ENCODE data around the gene SORCS1.
"Not testable (repeated sequence)": the region's sequence is repeated elsewhere in the genome, so short reads cannot be mapped to it uniquely, and the experiment has no call there.

SORCS1 gene

DNA sequence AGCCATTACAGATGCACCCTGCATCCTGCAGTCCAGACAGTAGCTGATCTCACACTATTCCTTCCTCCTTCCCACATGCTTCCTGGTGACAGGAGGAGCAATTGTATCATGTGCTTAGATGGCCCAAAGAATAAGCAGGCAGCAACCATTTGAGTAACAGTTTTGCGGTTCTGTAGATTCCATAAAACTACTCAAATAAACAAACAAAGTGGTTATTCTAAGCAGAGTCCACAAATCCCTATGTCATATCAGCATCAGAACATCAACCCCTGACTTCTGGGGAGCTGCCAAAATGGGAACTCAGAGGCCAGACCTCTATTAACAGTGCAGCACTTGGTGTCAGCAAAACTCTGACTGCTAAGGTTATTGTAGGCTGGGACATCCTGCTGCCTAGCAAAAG is 226.0 kb downstream of the SORCS1 start:
- no peak for FAIRE-seq

DNA sequence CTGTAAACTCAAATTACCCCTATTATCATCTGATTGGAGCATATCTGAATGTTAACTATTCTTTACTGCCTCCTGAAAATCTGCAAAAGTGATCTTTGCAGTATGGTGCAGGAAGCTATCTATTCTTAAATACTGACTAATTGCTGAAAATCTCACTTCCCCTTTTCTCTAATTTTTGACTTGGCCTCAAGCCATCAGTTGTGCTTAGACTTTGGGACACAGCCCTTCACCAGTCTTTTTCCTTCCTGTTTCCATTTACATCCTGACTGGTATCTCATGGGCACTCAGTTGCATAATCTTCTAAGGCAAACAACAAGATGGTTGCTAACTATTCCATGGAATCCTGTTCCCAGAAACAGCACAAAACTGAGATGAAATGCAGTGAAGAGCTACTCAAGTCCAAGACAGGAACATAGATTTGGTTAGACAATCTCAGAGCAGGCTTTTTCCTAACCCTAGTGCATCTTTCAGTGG is 228.5 kb downstream of the SORCS1 start:
- no peak for FAIRE-seq

DNA sequence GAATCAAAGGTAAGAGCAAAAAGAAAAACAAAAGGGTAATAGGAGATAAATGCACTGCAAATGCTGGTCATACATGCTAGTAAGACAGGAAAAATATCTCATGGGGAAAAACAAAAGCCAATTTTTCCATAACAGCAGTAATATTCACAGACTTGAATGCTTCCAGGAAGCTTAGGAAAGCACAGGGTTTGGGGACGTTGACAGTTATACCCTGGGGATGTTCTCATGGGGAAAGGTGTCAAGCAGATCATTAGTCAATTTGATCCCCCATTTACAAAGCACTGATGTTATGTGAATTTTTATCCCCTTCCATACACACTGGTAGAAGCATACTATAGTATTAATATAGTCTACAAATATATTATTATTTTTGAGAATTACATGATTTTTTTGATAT is 232.7 kb downstream of the SORCS1 start:
- no peak for FAIRE-seq

DNA sequence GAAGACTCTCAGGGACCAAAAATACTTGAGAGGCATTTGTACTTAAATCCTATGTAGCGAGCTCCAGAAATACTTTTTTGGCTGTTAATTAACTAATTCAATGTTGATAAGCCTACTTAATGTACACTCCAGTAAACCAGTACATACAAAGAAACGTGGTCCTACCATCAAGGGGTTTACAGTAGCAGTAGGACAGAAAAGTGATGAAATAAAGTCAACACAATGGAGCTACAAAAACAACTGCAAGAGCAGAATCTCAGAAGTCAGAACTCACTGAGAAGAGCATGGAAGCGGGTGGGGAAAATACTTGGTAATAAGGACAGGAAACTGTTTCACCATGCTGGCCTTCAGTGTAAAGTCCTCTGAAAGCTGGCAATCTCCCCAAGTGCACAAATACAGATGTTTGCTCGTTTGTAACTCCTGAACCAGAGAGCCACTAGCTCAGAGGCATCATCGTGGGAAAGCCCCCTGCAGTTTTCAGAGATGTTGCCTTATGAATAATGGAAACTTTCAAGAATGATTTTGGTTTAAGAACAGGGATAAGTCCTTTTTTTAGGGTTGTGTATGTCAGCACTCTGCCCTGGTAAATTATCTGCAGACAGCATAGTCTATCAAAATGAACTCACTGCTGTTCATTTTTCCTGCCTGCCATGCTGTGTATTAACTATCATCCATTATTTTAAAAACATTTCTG is 233.2 kb downstream of the SORCS1 start:
- FAIRE-seq = no peak

DNA sequence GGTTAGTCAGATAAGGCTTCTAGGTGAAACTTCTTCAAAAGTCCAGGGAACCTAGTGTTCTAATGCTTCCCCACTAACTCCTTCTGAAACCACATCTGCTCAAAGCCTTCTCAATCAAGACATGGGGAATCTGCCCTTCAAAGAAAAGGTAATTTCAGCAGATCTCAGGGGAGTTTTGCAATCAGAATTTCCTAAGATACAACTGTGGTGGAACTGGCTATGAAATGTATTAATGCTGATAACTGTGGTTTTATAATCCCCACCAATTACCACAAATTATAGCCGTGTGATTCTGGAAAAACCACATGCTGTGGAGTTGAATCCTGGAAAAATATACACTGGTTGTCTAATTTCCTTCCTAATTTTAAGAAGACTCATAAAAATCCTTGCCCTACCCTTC is 233.8 kb downstream of the SORCS1 start:
- FAIRE-seq = no peak

DNA sequence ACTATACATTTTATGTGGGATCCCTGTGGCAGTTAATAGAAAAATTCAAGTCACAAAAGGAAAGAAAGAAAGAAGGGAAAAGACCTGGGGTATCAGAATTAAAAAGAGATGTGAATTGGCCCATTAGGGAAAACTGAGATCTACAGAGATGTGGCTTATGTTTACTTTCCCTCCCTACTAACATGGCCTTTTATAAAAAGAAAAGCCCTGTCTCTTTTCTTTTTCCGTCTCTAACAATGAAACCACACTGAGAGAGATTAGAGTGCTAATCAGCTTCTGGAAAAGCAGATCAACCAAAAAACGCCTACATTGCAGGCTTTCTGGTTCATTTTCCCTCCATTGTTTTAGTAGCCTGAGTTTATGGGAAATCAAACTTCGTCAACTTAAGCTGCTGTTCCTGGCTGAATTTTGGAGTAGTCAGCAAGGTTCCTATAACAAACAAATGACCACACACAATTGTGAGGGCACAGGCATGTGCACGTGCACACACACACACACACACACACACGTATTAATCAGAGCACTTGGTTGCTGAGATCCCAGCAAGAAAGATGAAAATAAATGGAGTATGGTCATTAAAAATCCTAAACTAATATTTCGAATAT is 235.1 kb downstream of the SORCS1 start:
- FAIRE-seq = no peak

DNA sequence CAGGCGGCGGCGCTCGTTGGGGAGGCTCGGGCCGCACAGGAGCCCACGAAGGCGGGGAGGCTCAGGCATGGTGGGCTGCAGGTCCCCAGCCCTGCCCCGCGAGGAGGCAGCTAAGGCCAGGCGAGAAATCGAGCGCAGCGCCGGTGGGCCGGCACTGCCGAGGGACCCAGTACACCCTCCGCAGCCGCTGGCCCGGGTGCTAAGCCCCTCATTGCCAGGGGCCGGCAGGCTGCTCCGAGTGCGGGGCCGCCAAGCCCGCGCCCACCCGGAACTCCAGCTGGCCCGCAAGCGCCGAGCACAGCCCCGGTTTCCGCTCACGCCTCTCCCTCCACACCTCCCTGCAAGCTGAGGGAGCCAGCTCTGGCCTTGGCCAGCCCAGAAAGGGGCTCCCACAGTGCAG is 236.4 kb downstream of the SORCS1 start:
- not testable (repeated sequence) for FAIRE-seq

DNA sequence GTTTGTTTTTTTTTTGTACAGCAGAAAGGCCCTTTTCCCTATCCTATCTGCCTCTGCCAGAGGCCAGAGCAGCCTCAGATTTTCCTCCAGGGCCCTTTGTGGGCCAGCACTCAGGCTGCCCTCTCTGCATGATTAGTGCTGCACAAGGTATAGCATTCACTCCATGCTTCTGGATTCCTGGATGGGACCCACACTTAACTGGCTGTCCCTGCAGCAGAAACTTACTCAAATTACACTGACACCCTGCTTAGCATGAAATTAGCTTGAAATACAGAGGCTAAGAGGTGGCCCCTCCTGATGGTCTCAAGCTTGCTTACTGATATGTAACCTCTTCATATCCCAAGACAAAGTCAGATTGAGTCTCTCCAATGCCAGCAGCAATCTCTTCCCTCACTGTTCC is 239.3 kb downstream of the SORCS1 start:
- FAIRE-seq = no peak

DNA sequence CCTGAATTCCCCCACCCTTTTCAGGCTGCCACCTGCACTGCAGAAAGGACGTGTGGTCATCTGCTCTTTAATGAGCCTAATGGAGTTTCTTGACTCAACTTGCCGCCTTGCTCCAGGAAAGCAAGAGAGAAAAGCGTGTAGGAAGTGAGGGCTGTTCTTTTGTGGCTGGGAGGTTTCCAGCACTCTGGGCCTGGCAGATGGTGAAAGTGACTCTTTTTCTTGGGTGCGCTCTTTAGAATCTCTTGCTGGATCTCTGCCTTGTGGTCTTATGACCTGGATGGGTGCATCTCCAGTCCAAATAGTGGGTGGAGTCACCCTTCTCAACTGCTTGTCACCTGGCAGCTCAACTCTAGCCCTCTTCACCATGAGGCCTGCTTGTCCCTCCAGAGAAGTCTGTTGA is 244.0 kb downstream of the SORCS1 start:
- FAIRE-seq = no peak

DNA sequence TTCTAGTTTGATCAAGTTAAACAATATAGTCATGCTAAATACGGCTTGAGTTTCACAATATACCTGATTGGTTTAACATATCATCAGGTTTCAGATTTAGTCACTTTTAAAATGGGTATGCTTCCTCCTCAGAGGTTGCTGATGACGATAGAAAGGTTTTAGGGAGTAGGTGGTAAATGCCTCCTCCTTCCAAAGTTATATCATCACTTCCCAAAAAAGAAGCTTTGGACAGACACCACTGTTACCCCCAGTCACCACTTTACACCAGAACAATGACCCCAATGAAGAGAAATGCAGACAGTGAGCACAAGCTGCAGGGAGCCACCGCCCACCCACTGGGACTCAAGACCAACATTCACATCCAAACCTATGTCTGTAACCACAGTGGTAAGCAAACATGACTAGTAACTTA is 244.6 kb downstream of the SORCS1 start:
- FAIRE-seq = no peak

DNA sequence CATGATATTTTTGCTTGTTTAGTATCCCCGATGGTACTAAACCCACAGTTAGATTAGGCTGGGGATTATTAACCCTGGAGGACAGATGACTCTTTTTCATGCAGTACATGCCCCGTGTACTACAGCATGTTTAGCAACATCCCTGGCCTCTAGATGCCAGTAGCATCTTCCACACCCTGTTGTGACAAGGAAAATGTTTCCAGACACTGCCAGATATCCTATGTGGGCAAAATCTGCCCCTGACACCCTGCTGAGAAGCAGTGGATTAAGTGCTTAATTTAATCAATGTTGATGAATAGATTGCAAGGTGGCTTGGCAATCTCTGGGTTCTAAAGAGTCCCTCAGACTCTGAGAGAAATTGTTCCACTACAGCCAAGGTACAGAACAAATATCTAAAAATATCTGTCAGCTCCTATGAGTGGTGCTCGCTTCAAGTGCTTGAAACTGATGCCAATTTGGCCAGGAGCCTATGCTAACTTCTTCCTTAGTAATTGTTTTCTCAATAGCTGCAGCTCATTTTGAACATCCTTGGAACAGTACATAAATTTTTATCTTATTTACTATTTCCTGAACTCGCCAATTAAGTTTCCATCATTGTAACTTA is 247.0 kb downstream of the SORCS1 start:
- FAIRE-seq = no peak

DNA sequence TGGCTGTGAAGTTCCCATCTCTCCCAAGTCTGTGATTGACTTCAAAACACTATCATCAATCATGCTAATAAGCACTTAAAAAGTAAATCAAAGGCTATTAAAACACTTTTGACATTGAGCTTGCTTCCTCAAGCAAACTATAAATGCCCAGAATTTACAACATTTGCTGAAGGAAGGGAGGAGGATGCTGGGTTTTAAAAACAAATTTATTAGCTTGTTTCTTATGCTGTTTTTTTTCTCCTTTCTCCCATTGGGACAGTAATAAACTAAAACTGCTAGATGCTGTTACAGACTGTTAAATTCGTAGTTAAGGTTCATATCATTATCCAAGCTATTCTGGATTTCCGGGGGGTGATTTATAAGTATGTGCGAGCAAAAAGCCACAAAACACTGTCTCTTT is 250.5 kb downstream of the SORCS1 start:
- no peak for FAIRE-seq

DNA sequence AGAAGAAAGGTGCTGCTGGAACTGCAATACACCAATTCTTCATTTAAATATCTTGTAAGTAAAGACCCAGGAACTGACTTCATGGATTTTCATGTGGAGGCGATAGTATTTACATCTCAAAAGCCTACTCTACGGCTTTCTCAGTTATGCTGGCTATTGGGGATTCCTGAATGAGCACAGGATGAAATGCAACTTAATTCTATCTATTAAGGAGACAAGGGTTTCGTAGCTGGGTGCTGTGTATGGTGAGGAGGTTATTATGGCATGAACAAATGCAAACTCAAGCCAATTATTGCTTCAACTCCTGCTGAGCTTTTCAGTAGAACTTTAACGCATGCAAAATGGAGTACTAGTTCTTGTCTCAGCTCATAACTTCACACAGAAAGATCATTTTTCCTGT is 251.2 kb downstream of the SORCS1 start:
- FAIRE-seq = no peak

DNA sequence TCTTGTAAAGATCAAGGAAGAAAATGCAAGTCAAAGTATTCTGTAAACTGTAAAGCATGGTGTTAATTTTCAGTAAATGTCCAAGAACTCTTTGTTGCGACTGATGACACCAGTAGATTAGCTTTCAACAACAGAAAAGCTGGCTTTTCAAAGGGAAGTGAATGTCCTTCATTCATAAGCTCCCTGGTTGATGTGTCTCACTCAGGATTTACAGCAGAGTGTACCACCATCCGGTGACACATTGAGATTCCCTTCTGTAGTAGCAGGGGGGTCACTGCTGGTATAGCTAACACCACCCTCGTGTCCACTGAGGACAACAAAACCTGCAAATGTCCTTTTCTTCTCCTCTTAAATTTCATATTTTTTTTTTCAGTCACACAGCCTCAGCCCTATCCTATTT is 253.4 kb downstream of the SORCS1 start:
- no peak for FAIRE-seq

DNA sequence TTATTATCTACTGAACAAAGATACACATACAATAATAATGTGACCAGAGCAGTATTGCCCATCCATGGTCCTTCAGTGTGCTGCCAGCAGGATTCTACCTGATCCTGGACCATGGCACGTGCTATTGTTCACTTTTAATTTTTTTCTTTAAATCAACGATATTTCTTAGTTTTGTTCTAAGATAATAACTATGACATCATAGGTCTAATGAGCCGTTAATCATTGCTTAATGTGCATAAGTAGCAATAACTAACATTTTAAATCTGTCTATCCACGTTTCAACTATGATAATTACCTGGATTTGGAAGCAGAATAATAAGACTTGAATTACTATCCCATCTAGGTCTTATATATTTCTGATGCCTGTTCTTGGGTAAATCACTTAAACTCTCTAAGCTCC is 253.8 kb downstream of the SORCS1 start:
- no peak for FAIRE-seq

DNA sequence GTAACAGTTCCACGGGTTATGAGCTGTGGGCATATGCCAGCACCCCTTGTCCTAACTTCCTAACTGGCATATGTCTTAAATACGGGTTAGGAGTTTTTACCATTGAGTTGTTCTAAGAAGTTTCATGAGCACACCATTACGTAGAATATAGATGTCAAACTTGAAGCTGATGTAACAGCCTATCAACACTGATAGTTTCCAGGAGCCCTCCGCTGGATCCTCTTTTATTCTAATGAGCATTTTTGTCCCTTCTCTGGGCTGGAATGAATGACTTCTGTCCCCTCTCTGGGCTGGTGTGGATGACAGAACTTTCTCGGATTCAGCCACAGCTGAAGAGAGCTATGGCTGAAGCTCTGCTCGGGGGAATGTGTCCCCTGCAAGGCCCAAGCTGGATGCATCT is 256.3 kb downstream of the SORCS1 start:
- FAIRE-seq = no peak

DNA sequence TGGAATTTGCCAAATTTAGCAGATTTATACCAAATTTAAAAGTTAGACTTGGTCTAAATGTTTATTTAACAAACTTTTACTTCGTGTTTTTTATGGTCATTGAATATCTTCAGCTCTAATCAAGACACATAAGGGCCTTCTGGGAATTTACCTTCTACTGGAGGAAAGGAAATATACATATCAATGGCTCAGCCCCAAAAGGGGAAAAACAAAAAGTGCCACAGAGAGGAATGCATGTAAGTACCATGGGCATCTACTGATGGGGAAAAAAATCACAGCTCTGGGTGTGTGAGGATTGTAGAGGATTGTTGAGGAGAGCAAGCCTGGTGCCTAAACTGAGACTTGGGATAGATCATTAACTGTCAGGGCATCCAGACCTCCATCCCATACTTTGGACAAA is 260.3 kb downstream of the SORCS1 start:
- FAIRE-seq = no peak

DNA sequence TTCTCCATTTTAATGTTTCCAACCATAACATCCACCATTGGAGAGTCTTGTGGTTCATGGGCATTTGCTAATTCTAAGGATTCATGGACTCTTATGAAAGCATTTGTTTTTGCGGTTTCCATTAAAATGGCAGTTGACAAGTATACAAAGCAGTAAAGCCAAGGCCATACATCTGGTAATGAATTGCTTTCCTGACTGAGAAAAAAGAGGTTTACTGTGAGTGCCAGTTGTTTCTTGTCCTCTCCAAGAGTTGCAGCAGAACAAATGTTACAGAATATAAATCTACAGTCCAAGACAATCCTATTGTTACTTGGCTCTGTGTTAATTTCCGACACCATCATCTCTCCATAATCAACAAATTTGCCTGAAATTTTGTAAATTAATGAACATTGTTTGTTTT is 261.3 kb downstream of the SORCS1 start:
- FAIRE-seq = no peak

DNA sequence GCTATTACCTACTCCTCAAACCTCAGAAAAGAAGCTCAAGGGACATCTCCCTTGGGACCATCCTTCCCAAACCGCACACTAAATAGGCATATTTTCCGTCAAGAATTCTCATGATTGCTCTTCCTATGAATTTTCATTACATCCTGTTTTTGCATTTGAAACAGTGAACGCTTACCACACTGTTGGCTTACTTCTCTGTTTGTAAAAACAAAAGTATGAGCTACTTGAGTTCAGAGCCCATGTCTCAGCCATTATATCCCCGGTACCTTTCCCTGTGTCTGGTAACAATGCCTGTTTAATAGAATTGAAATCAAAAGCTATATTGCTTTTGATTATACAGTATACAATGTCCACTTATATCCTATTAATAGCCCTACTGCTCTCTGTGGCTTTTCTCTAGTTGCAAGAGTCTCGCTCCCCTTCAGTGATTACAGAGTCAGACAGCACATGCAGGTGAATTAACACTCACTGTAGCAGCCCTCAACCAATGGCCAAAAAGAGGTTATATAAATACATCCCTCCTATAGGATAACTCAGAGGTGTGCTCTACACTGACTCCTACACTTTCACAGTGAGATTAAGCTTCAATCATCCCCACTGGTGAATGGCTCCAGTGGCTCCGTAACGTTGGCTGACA is 264.4 kb downstream of the SORCS1 start:
- FAIRE-seq = no peak

DNA sequence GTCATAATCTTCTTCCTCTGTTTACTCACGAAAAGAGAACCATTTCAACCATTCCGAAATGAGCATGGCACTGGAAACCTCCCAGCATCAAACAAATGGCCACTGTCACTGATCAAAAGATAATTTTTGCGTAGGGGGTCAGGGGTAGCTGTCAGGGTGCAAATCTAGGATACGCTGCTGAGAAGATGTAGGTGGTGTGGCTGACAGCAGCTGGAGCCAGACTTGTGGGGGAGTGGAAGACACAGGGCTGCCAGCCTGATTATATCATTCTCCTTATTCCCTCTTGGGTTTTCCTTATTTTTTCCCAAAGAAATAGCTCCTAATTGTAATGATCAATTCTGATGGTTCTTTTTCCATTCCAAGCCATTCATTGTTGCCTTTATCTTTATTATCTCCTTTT is 266.1 kb downstream of the SORCS1 start:
- no peak for FAIRE-seq

DNA sequence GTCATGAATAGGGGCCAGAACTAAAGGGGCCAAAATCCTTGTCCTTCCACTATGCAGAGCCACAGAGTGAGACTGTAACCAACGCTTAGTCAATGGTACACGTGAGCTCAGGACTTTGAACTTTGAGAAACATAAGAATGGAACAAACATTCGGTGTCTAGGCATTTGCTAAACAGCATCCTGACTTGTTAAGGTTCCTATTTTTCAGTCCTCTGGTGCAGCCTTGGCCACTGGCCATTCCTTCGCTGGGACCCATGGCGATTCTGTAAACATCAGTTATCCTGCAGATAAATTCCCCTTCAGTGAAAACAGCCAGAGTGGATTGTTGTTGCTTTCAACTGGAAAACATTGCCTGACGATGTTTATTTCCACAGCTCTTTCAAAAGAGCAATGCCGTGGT is 266.8 kb downstream of the SORCS1 start:
- no peak for FAIRE-seq

DNA sequence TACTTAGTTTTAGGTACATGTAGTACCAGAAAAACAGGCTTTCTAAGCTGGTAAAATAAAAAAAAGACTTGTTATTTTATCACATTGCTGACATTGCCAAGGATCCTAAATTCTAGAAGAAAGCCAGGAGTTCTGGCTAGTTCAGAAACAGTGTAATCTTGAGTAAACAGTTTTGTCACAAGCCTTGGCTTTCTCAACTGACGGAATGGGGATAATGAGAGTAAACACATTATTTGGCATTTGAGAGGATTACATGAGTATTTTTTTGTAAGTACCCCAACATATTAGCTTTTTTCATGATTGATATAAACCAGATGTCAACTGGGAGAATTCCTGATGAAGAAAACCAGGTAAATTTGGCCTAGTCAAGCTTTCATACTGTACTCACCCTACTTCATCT is 269.8 kb downstream of the SORCS1 start:
- no peak for FAIRE-seq

DNA sequence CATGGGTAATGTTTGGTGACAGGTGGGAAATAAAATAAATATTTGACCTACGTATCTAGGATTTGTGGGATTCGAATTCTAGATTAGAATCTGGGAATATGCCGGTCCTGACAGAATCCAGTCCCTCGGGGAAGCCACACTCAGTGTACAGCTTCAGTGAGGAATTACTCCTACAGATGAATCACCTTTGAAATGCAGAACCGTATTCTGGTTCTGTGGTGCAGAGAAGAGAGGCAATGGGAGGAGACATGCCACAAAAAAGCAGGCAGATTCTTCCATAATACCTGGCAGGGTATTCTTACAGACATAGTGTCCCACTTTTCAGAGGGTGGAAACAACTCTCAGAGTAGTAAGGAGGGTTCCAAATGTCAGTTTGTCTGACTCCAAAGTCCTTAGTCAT is 286.9 kb downstream of the SORCS1 start:
- FAIRE-seq = no peak

DNA sequence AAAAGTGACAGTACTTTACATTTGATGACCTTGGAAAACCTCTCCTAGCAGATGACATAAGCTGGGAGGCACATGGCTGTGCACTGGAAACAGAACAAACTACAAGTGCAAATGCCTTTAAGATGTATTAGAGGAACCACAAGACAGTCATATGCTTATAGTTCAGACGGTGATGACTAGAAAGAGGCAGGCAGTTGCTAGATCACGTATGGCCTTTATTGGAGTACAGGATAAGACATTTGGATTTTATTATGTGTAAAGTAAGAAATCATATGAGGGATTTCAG is 290.0 kb downstream of the SORCS1 start:
- no peak for FAIRE-seq

Data from colon (tissue), 2 donors.